ENCODE results near the gene STAM2. TPM values are rescaled to one million over a fixed set of nuclear protein-coding genes. Genes with fewer than 3 reads are reported as not detected.

Gene STAM2
- total RNA-seq, 1 experiment from 2014 or later = 14.2 TPM

- peaks cover 10% of the 10 kb centered on the region for H3K23me2 ChIP-seq (ENCODE audit: insufficient read length, low read depth, low read length, poor library complexity, severe bottlenecking)
- H3K18ac ChIP-seq (ENCODE audit: insufficient read length, low read depth, low read length) = no peak overlapping the region
- H3K9me3 Mint-ChIP-seq = no peaks in the 10 kb centered on the region; a peak in 1 of 5 replicates
- no peak overlapping the region for H3K23ac ChIP-seq (ENCODE audit: insufficient read length, low read depth, low read length)
- H3K27me3 ChIP-seq (ENCODE audit: insufficient read depth, low read length) = peaks cover 28% of the 10 kb centered on the region; the same call in 1 of the 2 replicates
- H3K4me3 Mint-ChIP-seq = peak overlapping the region; percentile 75 to 96
- H2AK5ac ChIP-seq (ENCODE audit: insufficient read length, low read length) = no peak overlapping the region
- peaks cover 3% of the 10 kb centered on the region; the same call in 1 of the 2 replicates for H3K4me1 ChIP-seq (ENCODE audit: insufficient read depth, low read length)
- no peak overlapping the region for H3K4ac ChIP-seq (ENCODE audit: low read depth, low read length)
- H3K4me2 ChIP-seq (ENCODE audit: insufficient read depth, insufficient read length, low read length) = peak overlapping the region; percentile 98
- no peak overlapping the region for H3K14ac ChIP-seq (ENCODE audit: insufficient read depth, low read length)
- no peaks in the 10 kb centered on the region for H3K79me2 ChIP-seq (ENCODE audit: insufficient read depth, low read length)
- no peak overlapping the region for H2BK20ac ChIP-seq (ENCODE audit: low read depth, low read length, poor library complexity, severe bottlenecking)
- peaks cover 16% of the 10 kb centered on the region in 2 experiments for H3K4me1 Mint-ChIP-seq
- peak; percentile 59 for DNase-seq
- no peak overlapping the region for H3K56ac ChIP-seq (ENCODE audit: insufficient read length, low read depth, low read length)
- no CpG with 5 or more reads among the region's 52 CpGs for WGBS (ENCODE audit: extremely low coverage, insufficient read length, low lambda C conversion rate)
- TF ChIP-seq CTCF (conservative IDR thresholded peaks at IDR 0.05) = no peak
- H4K20me1 ChIP-seq (ENCODE audit: control insufficient read depth, insufficient read depth, insufficient read length) = no peaks in the 10 kb centered on the region
- H3K27ac ChIP-seq (ENCODE audit: insufficient read length, low read depth, low read length) = no peak overlapping the region
- no peak overlapping the region for H4K8ac ChIP-seq (replicated peaks; ENCODE audit: insufficient read length, low read depth, low read length)
- no peaks in the 10 kb centered on the region for H3K9me3 ChIP-seq (ENCODE audit: control insufficient read depth, low read depth, low read length)
- no peak overlapping the region for H2BK12ac ChIP-seq (ENCODE audit: insufficient read length, low read depth, low read length)
- no peak overlapping the region for H2BK15ac ChIP-seq (ENCODE audit: low read depth, low read length)
- no peak overlapping the region for H2AFZ ChIP-seq (ENCODE audit: low read length)
- H4K5ac ChIP-seq (ENCODE audit: insufficient read length, low read depth, low read length) = no peak overlapping the region
- no peak overlapping the region for H4K91ac ChIP-seq (ENCODE audit: insufficient read length, low read depth, low read length)
- H3K9ac ChIP-seq (ENCODE audit: extremely low read depth, insufficient read length, low read length) = no peak overlapping the region
- H3K27me3 Mint-ChIP-seq (ENCODE audit: low read depth) = peaks cover 85% of the 10 kb centered on the region
- H3K27ac Mint-ChIP-seq = no peak overlapping the region; a peak in 1 of 7 replicates
- H3K79me1 ChIP-seq (ENCODE audit: insufficient read depth, low read depth, low read length, poor library complexity, severe bottlenecking) = no peaks in the 10 kb centered on the region
- H2BK120ac ChIP-seq (ENCODE audit: low read depth, low read length, poor library complexity, severe bottlenecking) = no peak overlapping the region
- no peaks in the 10 kb centered on the region; a peak in 1 of 7 replicates for H3K36me3 Mint-ChIP-seq (ENCODE audit: insufficient read depth in 1 of 3, low read depth in 3 of 3)
- no peak overlapping the region for H3T11ph ChIP-seq (ENCODE audit: low read length)
- no peak overlapping the region for H2BK5ac ChIP-seq (ENCODE audit: insufficient read length, low read length)
Measured at GRCh38 chr2:152097801-152098495, 77.6 kb downstream of the STAM2 start.

Data from H9 (cell line).